HT-29 (cell line): Measurements from ENCODE around the gene UBE2N. TPM values are rescaled to one million over a fixed set of nuclear protein-coding genes. Genes with fewer than 3 reads are reported as not detected.

ENCODE experiments used
- DNase-seq: peaks from one replicate; pipeline ENCODE4 v3.0.0-alpha.2; 2015; ENCODE audit warnings: low spot score
- small RNA-seq: library from RNA; depleted of rRNA; stranded (forward); fragments of <200 nt; gene quantifications from one replicate; pipeline ENCODE3, GENCODE V24; 2014
- total RNA-seq: library from RNA; depleted of rRNA; stranded (reverse); fragments of >200 nt; shearing (Covaris generic); gene quantifications from 2 replicates; pipeline ENCODE4 v1.2.3, GENCODE V29; 2014; rRNA removed

Gene UBE2N
- total RNA-seq, 1 experiment from 2014 or later: 179 TPM

DNA sequence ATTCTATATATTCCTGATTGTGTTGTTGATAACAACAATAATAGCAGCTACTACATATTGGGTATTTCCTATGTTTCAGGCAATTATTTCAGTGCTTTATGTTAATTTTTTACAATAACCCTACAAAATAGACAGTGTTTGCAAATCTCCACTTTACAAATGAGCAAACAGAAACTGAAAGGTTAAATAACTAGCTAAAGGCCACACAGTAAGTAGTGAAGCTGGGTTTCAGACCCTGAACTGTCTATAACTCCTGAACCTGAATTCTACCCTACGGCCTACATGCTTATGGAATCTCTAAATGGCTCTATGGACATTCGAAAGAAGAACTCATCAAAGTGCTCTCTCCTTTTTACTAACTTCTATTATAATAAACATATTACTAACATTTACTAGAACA is 83.7 kb downstream of the UBE2N start:
- DNase-seq: no peak

DNA sequence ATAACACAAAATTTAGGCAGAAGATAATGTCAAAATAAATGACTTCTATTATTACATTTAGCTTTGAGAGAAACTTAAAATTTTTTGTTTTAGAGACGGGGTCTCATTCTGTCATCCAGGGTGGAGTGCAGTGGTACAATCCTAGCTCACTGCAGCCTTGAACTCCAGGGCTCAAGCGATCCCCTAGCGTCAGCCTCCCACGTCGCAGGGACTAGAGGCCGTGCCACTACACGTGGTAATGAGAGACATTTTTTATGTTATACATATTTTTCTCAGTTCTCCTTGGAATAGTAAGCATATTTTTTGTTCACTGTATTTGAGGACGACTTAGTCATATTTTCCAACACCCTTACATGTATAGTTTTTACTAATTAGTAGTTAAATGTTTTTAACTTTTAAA is 85.5 kb downstream of the UBE2N start:
- no peak for DNase-seq

Small RNA genes lying within 50 kb of the gene (small RNA-seq; reads per million reads assigned to genes)
- not detected for gene RF00019

Other genes starting within 250 kb of the UBE2N start
- 120 and 129 TPM in 2 replicates for gene NUDT4, start 64.0 kb downstream of the UBE2N start, total RNA-seq
- 39.5 and 43.4 TPM in 2 replicates for gene MRPL42, start 25.6 kb upstream of the UBE2N start, total RNA-seq
- gene SOCS2, start 130.7 kb upstream of the UBE2N start, total RNA-seq: 0.13 and 1.0 TPM in 2 replicates
- gene CRADD, start 235.4 kb upstream of the UBE2N start, total RNA-seq: 12.0 and 13.9 TPM in 2 replicates